Keratinocyte (primary cell): Measurements from ENCODE around the gene C16orf82. TPM values are rescaled to one million over a fixed set of nuclear protein-coding genes. Genes with fewer than 3 reads are reported as not detected.

Source experiments
- DNase-seq: peaks from one replicate; pipeline ENCODE4 v3.0.0-alpha.2; 2011; ENCODE audit warnings: low read depth, missing footprints, low spot score
- FAIRE-seq: peaks from 2 replicates; lab custom pipeline; 2011; peaks lifted over from hg19 to GRCh38; lab: Jason Lieb, UNC
- H2AFZ ChIP-seq: 2 replicates; pipeline ENCODE4 v1.6.0; 2012; ENCODE audit warnings: low read length, control low read depth, inconsistent platforms; ENCODE audit not compliant: control insufficient read depth
- H3K27ac ChIP-seq: 2 replicates; pipeline ENCODE4 v1.5.1; 2011; ENCODE audit warnings: low read length; ENCODE audit not compliant: control insufficient read depth, insufficient read depth
- H3K27me3 ChIP-seq: 3 replicates; pipeline ENCODE4 v1.6.0; 2011; ENCODE audit warnings: low read length; ENCODE audit not compliant: control insufficient read depth, insufficient read depth; ENCODE audit errors: extremely low read depth
- H3K36me3 ChIP-seq, 2 experiments: 2 replicates in 1 of 2; 3 replicates in 1 of 2; pipeline ENCODE4 v1.5.1; 2011; ENCODE audit warnings: low read length in 2 of 2, mild to moderate bottlenecking in 1 of 2; ENCODE audit not compliant: control insufficient read depth in 2 of 2, insufficient read depth in 2 of 2; ENCODE audit errors: extremely low read depth in 1 of 2
- H3K4me1 ChIP-seq: 3 replicates; pipeline ENCODE4 v1.5.1; 2011; ENCODE audit warnings: low read length; ENCODE audit not compliant: control insufficient read depth, insufficient read depth; ENCODE audit errors: extremely low read depth
- H3K4me2 ChIP-seq: 3 replicates; pipeline ENCODE4 v1.6.0; 2011; ENCODE audit warnings: low read depth, low read length; ENCODE audit not compliant: control insufficient read depth, insufficient read depth; ENCODE audit errors: extremely low read depth
- H3K4me3 ChIP-seq, 3 experiments: fragments of 200-600 bp in 1 of 3; sonication (generic) in 1 of 3; 2 replicates in 2 of 3; 3 replicates in 1 of 3; pipeline ENCODE4 v1.5.1; 2011 to 2016; ENCODE audit warnings: low read length in 3 of 3, mild to moderate bottlenecking in 3 of 3, control low read depth in 2 of 3, inconsistent platforms in 1 of 3, low read depth in 1 of 3, mixed read lengths in 1 of 3, mixed run types in 1 of 3, moderate library complexity in 1 of 3; ENCODE audit not compliant: control insufficient read depth in 2 of 3, insufficient read depth in 2 of 3; ENCODE audit errors: extremely low read depth in 1 of 3
- H3K79me2 ChIP-seq: 2 replicates; pipeline ENCODE4 v1.6.0; 2012; ENCODE audit warnings: low read length; ENCODE audit not compliant: control insufficient read depth, insufficient read depth
- H3K9ac ChIP-seq: 3 replicates; pipeline ENCODE4 v1.6.0; 2011; ENCODE audit warnings: low read length; ENCODE audit not compliant: control insufficient read depth, insufficient read depth; ENCODE audit errors: extremely low read depth
- H3K9me1 ChIP-seq: 3 replicates; pipeline ENCODE4 v1.6.0; 2011; ENCODE audit warnings: low read length; ENCODE audit not compliant: control insufficient read depth, insufficient read depth; ENCODE audit errors: extremely low read depth
- H3K9me3 ChIP-seq: 2 replicates; pipeline ENCODE4 v1.5.1; 2012; ENCODE audit warnings: low read depth, low read length; ENCODE audit not compliant: control insufficient read depth
- H4K20me1 ChIP-seq: 3 replicates; pipeline ENCODE4 v1.6.0; 2011; ENCODE audit warnings: low read length; ENCODE audit not compliant: control insufficient read depth, insufficient read depth; ENCODE audit errors: extremely low read depth
- EZH2 ChIP-seq: IDR thresholded peaks from one replicate; pipeline ENCODE4 v1.6.1; 2012; ENCODE audit warnings: inconsistent platforms, mild to moderate bottlenecking, low read length, moderate library complexity
- dilution Hi-C: fragments of 300-500 bp; cut with MboI; formaldehyde crosslinking; loops from one replicate; pipeline ENCODE4 v1.7.0; 2020; ENCODE audit warnings: low sequenced_read_pairs; ENCODE audit not compliant: extremely low pct_ligation_motif_present
- polyA plus RNA-seq, 5 experiments: library from polyadenylated mRNA; depleted of rRNA in 3 of 5; stranded (reverse) in 3 of 5; stranded (forward) in 1 of 5; unstranded in 1 of 5; fragments of >200 nt; gene quantifications; 1 replicate in 1 of 5; 2 replicates in 3 of 5; 3 replicates in 1 of 5; pipeline versions ENCODE4 v1.2.1 to v1.2.3, GENCODE V29; 2011 to 2012; ENCODE audit warnings: missing spikeins in 2 of 5, low read depth in 1 of 5, low replicate concordance in 1 of 5
- TF ChIP-seq, protein P1 (sequence below), 3 experiments: IDR thresholded peaks in 1 of 3; conservative IDR thresholded peaks in 1 of 3; optimal IDR thresholded peaks in 1 of 3; 2 replicates in 2 of 3; 3 replicates in 1 of 3; pipeline versions ENCODE3 to v1.5.1; 2011; ENCODE audit warnings: low read length in 3 of 3, mild to moderate bottlenecking in 3 of 3, moderate library complexity in 2 of 3, control low read depth in 1 of 3, inconsistent platforms in 1 of 3; ENCODE audit not compliant: insufficient read depth in 2 of 3; ENCODE audit errors: extremely low read depth in 1 of 3

Gene C16orf82
- polyA plus RNA-seq, 1 donor (not counting 4 experiments of a cell fraction or from before 2014, with no cell fraction given): not detected

DNA sequence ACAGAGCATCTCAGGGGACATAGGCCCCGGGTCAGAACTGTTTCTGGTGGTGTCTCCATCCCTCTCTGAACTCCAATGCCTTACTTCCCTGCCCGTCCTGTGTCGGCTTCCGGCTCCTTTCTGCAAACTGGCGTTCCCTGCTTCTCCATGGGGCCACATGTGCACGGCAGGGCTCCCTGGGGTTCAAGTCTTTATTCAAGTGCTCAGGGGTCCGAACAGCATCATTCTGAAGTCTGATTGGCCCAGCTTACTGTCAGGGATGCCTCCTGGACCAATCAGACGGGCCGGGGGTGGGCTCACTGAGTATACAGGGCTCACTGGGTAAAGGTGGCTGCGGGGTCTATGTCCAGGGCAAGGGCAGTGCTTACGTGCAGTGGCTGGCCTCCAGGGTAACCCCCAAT, 17.1 kb downstream of the C16orf82 start:
- DNase-seq: no peak

DNA sequence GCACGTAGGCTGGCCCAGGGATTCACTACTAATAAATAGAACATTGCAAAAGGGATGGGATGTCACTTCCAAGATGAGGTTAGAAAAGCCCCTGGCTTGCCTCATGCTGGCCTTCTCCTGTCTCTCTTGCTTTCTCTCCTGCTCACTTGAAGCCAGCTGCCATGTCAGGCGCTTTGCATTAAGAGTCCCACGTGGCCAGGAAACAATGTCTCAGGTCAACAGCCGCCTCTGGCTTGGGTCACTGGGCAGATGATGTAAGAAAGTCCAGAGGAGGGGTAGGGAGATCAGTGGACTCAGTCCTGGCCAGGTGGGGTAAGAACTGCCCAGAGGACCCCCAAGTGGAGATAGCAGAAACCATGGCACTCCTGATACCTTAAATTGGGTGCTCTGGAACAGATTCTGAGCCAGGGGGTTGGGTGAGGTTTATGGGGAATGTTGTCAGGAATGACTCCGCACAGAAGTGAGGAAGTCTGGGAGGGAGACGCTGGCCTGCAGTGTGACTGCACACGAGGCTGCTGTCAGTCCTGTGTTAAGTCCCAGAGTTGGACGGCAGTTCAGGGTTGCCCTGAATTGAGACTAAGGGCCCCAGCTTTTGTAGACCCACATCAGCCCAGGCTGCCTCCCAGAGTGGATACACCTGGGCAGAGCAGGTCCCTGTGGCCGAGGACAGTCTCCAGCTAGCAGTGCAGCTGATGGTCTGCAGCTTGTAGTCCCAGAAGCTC, 17.7 kb downstream of the C16orf82 start:
- Histone ChIP-seq H3K27me3 (no peaks in the 10 kb centered on the region), H3K79me2 (no peaks in the 10 kb centered on the region), H3K4me1 (no peaks in the 10 kb centered on the region), H3K9ac (no peak overlapping the region), H3K4me3 (no peak overlapping the region), H2AFZ (no peak overlapping the region), H3K4me2 (no peak overlapping the region), H3K27ac (no peak overlapping the region), H3K9me3 (no peaks in the 10 kb centered on the region), H4K20me1 (no peaks in the 10 kb centered on the region), H3K9me1 (no peaks in the 10 kb centered on the region), H3K36me3 (no peaks in the 10 kb centered on the region)
- DNase-seq (no peak), FAIRE-seq (no peak)
- TF ChIP-seq, protein P1, sequence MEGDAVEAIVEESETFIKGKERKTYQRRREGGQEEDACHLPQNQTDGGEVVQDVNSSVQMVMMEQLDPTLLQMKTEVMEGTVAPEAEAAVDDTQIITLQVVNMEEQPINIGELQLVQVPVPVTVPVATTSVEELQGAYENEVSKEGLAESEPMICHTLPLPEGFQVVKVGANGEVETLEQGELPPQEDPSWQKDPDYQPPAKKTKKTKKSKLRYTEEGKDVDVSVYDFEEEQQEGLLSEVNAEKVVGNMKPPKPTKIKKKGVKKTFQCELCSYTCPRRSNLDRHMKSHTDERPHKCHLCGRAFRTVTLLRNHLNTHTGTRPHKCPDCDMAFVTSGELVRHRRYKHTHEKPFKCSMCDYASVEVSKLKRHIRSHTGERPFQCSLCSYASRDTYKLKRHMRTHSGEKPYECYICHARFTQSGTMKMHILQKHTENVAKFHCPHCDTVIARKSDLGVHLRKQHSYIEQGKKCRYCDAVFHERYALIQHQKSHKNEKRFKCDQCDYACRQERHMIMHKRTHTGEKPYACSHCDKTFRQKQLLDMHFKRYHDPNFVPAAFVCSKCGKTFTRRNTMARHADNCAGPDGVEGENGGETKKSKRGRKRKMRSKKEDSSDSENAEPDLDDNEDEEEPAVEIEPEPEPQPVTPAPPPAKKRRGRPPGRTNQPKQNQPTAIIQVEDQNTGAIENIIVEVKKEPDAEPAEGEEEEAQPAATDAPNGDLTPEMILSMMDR (optimal IDR thresholded peaks at IDR 0.05 in 1 of 3, IDR thresholded peaks at IDR 0.05 in 1 of 3, conservative IDR thresholded peaks at IDR 0.05 in 1 of 3; ENCODE audit: extremely low read depth in 1 of 3, insufficient read depth in 2 of 3, low read length in 3 of 3): no peak
- TF ChIP-seq EZH2: no peak
- dilution Hi-C loops: no loop called here

More for the DNA sequence above, 17.1 kb downstream of the C16orf82 start:
- TF ChIP-seq, protein P1 (optimal IDR thresholded peaks at IDR 0.05 in 1 of 3, IDR thresholded peaks at IDR 0.05 in 1 of 3, conservative IDR thresholded peaks at IDR 0.05 in 1 of 3; ENCODE audit: extremely low read depth in 1 of 3, insufficient read depth in 2 of 3, low read length in 3 of 3): no peak
- TF ChIP-seq EZH2: no peak
- Histone ChIP-seq H4K20me1 (no peaks in the 10 kb centered on the region), H3K9me3 (no peaks in the 10 kb centered on the region), H3K4me3 (no peak overlapping the region), H3K9me1 (no peaks in the 10 kb centered on the region), H3K27me3 (no peaks in the 10 kb centered on the region), H3K27ac (no peak overlapping the region), H3K9ac (no peak overlapping the region), H2AFZ (no peak overlapping the region), H3K4me2 (no peak overlapping the region), H3K4me1 (no peaks in the 10 kb centered on the region), H3K79me2 (no peaks in the 10 kb centered on the region), H3K36me3 (no peaks in the 10 kb centered on the region)
- dilution Hi-C loops: no loop called here
- no peak for FAIRE-seq
